ENCODE measurements around the gene CAMK2G.
"Not testable (repeated sequence)": the region's sequence is repeated elsewhere in the genome, so short reads cannot be mapped to it uniquely, and the experiment has no call there.

The CAMK2G gene

DNA sequence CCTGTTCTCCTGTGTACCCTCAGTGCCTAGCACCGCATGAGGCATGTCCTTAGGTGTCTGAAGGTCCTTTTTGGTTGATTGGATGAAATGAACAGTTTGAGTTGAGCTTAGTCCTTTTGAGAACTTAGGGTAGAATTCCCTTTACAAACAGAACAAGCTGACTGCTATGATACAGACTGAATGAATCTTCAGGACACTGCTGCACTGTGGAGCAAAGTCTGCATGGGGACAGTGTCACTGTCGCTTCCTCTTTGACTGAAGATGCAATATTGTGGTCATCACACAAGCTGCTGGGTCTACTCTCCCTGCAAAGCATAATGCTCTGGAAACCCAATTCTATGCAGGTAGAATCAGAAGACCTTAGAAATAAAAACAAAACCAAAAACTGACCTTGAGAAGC lies 28.0 kb upstream of the CAMK2G start:
- no peak for DNase-seq

DNA sequence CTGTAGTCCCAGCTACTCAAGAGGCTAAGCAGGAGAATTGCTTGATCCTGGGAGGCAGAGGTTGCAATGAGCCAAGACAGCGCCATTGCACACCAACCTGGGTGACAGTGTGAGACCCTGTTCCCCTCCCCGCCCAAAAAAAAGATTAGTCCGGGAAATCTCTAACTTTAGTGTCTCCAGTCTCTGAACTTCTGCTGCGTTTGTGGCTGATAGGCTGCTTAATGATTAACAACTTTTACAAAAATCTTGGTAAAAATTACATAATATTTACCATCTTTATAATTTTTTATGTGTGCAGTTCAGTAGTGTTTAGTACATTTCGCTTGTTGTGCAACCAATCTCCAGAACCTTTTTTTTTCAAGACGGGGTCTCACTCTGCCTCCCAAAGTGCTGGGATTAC lies 26.9 kb upstream of the CAMK2G start:
- no peak for DNase-seq

DNA sequence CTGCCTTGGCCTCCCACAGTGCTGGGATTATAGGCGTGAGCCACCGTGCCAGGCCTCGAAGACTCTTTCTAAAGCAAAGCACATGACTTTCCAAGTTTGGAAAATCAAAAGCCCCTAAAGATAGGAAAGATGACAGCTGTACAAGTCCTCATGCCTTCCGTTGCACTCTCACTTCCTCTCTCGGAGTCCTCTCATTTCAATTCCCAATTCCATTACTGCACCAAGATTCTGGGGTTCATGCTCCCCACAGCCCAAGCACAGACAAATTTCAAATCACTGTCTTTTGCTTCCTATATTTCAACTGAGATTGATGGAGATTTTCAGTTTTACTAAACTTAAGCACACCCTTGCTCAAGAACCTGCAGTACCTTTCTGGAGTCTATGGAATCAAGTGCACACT lies 25.7 kb upstream of the CAMK2G start:
- no peak for DNase-seq

DNA sequence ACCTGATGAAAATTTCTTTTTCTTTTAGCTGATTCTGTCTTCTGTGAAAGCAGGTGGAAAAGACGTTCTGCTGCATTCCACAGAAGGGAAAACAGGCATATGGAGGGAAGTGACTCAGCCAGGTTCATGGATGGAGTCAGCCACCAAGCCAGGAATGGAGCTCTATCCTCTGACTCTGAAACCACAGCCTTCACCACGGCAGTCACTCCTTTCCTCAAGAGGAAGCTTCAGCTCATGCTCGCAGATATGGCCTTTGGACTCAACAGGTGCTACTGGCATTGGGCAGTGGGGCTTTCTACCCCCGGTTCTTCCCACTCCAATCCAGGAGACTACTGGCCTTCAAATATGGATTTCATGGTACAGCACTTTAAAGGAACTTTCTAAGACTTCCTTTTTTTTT lies 25.1 kb upstream of the CAMK2G start:
- no peak for DNase-seq

DNA sequence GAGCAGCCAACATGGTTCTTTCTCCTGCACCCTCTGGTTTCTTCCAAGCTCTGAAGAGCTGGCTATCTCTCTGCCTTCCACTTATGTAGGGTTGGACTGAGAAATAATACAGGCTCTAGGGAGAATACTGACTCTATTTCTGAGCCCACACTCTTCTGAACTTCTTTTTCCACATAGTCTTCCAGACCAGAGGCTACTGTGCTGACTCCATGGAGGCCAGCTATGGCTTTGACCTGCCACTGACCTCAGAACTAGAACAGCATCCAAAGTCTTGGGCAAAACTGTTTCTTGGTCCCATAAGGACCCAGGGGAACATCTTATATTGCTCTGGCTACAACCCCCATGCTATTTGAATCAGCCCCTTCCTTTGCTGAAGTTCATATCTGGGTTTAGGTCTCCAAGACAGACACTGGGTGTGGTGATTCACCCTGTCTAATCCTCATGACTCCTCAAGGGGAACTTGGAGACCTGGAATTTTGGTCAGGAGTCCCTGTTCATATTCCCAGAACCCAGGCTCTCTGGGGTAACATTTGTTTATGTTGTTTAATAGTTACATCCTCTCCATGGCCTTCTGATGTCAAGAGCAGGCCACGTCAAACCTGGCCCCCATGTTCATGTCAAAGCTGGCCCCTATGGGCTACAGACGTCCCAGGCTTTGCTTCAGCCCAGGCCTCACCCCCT lies 24.5 kb upstream of the CAMK2G start:
- DNase-seq, result no peak

DNA sequence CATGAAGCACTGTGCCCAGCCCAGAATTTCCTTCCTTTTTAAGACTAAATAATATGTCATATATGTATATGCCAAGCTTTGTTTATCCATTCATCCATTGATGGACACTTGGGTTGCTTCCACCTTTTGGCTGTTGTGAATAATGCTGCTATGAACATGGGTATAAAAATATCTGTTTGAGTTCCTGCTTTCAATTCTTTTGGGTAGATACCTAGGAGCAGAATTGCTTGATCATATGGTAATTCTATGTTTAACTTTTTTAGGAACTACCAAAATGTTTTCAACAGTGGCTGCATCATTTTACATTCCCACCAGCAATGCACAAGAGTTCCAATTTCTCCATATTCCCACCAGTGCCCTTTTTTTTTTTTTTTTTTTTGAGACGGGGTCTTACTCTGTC lies 23.3 kb upstream of the CAMK2G start:
- DNase-seq, result no peak

DNA sequence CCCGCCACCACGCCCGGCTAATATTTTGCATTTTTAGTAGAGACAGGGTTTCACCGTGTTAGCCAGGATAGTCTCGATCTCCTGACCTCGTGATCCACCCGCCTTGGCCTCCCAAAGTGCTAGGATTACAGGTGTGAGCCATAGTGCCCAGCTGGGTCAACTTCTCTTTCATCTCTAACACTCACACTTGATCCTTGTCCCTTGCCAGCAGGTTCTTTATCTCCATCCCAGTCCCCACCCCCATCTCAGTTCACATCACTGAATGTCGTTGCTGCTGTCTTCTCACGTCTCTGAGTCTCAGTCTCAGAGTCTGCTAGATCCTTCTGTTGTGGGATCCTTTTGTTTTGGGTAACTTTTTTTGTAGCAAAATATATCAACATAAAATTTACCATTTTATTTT lies 21.0 kb upstream of the CAMK2G start:
- not testable (repeated sequence) for DNase-seq

DNA sequence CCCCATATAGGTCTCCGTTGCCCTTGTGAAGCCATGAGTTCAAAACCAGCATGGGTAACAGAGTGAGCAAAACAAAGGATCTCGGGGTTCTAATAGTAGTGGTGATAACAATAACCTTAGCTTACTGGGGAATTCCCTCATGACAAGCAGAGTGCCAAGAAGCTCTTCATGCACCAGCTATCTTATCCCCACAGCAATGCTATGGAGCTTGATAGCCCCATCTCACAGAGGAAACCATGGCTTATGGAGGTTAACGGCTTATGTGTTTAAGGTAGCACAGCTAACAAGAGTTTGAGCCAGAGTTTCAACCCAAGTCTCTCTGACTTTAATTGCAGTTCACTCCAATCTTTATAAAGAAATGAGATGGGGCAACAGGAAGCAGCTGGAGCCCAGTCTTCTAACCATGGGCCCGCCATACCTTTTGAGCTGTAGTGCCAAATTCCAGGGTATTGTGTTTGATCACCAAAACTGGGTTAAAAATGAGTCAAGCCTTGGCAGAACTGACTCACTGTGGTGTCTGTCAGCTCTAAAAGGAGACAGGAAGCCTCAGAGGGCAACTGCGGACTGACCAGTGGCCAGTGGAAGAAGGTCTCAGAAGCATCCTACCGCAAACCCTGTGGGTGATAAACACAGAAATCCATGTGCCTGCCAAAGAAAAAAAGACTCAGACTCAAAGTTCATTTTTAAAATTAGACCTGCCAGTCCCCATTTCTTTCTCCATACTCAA lies 20.1 kb upstream of the CAMK2G start:
- DNase-seq, result no peak

DNA sequence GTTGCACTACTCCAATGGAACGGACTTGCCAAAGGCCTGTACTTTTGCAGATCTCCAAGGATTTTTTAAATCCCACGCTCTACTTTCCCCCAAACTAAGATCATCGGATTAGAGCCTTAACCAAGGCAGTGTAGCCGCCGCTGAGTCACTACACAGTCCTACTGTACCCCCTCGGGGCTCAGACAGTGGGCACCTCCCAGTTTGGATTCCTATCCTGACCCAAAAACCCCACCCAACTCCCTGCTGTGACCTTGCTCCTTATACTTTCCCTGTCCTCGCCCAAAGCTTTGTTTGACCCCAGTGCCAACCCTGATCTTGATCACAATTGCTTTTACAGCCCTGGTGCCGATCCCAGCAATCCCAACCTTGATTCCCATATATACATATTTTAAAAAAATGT lies 19.1 kb upstream of the CAMK2G start:
- no peak for DNase-seq

DNA sequence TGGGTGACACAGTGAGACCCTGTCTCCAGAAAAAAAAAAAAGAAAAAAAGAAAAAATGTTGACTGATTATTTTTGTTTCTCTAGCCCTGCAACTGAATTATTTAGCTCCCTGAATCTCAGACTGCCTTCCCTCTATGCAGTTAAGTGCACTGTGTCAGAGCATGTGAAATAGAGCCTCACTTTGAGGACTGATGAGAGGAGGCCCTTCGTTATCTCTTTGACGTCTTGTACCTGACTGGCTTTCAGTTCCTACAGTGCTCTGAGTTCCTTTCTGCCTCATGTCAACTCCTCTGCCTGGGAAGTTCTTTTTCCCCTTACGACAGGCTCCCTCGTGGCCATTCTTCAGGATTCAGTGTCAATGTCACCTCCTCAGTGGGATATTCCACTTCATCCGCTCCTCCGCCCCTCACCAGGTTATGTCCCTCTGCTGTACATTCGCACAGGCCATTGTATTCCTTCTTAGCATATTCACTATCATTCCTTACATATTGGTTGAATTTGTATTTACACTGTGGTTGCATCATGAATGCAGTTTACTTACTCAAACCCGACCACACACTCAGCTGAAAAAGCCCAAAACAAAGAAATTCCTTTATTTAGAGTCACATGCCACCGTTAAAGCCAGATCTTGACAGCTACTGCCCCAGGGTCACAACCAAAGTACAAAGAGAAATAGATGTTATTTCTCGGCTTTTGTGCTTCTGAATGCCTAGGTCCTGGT lies 18.1 kb upstream of the CAMK2G start:
- no peak for DNase-seq

DNA sequence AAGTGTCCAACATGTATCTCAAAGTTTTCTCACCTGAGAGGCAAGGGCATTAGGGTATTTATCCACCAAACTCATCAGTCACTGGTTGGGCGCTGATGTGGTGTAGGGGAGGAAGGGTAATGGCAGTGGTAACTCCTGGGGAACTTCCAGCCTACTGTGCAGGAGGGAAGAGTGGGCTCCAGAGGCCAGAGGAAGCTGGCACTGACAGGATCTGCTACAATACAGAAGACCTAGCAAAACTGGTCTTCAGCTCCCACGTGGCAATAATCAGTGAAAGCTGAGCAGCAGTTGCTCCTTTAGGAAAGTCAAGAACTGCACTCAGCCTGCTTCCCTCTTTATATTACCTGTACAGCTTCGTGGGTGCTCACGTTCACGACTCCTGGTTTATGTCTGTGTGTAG lies 17.2 kb upstream of the CAMK2G start:
- no peak for DNase-seq

DNA sequence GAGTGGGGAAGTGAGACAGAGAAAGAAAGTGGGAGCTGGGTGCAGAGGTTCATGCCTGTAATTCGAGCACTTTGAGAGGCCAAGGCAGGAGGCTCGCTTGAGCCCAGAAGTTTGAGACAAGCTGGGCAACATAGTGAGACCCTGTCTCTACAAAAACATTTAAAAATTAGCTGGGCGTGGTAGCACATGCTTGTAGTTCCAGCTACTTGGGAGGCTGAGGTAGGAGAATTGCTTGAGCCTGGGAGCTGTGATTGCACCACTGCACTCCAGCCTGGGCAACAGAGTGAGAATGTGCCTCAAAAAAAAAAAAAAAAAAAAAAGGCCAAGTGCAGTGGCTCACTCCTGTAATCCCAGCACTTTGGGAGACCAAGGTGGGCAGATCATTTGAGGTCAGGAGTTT lies 16.5 kb upstream of the CAMK2G start:
- not testable (repeated sequence) for DNase-seq

DNA sequence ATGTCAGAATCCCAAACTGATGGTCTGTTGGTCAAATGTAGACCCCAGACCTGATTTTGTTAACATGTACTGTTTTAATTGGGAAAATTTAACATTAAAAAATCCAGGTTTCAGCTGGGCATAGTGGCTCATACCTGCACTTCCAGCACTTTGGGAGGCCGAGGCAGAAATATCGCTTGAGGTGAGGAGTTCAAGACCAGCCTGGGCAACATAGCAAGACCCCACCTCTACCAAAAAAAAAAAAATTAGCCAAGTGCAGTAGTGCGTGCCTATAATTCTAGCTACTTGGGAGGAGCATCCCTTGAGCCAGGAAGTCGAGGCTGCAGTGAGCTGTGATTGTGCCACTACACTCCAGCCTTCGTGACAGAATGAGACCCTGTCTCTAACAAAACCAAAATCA lies 15.9 kb upstream of the CAMK2G start:
- DNase-seq, result no peak

DNA sequence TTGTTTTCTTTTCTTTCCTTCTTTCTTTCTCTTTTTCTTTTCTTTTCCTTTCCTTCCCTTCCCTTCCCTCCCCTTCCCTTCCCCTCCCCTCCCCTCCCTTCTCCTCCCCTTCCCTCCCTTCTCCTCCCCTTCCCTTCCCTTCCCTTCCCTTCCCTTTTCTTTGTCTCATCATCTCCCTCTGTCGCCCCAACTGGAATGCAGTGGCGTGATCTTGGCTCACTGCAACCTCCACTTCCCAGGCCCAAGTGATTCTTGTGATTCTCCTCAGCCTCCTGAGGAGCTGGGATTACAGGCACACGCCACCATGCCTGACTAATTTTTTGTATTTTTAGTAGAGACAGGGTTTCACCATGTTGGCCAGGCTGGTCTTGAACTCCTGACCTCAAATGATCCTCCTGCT lies 15.1 kb upstream of the CAMK2G start:
- not testable (repeated sequence) for DNase-seq

DNA sequence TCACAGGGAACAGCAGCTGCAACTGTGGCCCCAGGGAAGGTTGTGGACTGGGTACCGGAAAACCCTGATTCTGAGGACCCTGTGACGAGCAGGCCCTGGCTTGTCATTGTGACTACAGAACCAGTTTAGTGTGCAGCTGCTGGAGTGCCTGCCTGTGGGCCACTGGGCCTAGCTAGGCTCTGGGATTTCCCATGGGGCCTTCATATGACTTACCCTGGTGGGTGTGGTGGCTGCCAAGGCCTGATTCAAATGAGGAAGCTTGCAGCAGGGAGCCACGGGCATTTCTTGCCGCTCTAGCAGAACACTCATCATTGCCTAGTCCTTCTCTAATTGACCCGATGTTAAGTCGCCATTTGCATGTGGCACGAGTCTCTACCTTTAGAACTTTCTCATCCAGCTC lies 14.7 kb upstream of the CAMK2G start:
- DNase-seq, result no peak

DNA sequence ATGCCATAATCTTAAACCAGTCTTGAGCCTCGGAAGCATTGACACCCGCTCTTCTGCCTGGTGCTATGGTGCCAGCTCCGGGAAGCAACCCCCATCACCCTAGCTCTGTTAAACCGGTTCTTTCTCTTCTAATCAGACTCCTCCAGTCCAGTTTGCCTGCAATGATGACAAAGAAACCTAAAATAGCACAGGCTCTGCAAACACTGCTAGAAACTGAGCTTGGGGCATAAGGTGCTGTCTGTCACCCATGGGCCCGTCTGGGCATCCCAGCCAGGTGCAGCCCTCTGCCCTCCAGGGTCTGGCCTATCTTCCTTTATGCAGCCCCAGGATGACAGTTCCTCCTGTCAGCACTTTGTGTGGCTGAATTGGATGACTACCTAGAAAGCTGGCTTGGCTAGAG lies 14.2 kb upstream of the CAMK2G start:
- no peak for DNase-seq

DNA sequence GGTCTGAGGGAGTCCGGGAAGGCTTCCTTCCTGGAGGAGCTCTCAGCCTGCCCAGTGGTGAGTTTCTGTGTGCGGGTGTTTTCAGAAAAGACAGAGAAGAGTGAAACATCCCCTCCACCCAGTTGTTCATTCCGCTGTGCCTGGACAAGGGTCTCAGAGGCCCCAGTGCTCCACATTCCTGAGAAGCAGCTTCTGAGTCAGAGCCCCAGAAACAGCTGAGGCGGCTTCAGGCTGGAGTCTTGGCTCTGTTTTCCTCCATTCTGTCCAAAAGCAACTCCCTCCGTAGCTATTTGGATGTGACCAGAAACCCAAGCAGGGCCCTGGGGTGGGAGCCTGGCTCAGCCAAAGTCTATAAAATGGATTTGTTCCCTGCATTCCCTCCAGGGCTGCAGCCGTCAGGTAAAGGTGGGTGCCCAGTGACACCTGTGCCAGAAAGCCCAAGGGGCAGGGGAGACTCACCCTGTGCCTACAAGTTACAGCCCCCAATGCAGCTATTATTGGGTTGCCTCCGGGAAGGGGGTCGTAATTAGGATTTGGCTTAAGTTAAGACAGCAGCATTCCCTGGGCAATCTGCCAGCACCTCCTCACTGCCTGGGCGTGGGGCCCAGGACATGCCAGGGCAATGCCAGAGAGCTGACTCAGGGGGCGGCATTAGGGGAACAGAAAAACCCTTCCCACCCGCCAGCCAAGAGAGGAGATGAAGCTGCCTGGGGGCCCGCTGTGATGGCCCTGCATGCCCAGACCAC lies 13.1 kb upstream of the CAMK2G start:
- DNase-seq, result no peak

DNA sequence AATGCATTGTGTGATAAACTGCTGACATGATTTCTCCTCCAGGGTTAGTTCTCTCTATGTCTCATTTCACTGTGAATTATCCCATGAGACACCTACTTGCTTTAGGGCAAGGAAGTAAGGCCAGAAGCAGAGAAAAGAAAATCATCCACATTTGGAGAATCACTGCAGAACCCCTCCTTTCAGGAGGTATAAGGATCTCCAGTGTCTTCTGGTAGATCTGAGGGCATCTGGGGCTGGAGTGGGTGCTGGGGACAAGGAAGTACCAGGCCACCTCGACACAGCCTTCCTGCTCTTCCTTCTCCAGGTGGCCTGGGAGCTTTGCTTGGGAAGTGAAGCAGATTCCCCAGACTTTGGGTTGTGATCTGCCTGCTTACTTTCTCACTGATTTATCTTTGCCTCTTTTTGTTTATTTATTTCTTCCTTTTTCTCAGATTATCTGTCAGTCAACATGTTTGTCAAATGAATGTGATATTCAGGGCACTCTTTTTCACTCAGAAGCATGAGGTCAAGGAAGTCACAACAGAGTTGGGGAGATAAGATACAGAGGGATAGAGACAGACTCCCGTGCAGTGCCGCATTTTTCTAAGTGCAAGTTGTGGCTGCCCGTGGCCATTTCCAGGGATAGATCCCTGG lies 12.4 kb upstream of the CAMK2G start:
- DNase-seq, result no peak

DNA sequence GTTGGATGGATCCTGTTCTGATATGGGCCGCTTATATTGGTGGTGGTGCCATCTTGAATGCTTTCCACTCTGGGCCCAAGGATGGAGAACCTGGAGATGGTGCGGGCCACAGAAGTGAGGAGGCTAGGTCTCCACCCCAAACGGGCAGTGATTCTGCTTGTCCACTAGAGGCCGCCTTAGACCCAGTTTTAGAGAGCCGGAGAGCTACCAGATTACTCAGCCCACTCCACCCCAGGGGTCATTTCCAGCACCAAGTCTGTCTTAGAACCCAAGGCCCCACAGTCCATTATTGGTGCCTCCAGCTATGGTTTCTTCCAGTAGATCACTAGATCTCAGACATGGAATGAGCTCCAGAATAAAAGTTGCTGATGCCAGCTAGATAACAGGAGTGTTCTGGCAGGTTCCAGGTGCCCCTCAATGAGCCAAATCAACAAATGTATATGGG lies 11.8 kb upstream of the CAMK2G start:
- DNase-seq, result peak; percentile 55

DNA sequence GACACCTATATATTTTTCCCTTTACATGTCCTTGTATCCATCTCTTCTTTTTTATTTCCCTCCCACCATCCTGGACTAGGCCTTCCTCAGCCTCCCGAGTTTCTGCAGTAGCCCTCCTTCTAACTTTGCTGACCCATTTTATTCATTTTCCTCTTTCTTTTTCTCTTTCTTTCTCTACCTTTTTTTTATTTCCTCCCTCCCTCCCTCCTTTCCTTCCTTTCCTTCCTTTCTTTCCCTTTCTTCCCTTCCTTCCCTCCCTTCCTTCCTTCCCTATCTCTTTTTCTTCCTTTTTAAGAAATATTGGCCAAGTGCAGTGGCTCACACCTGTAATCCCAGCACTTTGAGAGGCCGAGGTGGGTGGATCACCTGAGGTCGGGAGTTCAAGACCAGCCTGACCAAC lies 9.7 kb upstream of the CAMK2G start:
- DNase-seq, result no peak

DNA sequence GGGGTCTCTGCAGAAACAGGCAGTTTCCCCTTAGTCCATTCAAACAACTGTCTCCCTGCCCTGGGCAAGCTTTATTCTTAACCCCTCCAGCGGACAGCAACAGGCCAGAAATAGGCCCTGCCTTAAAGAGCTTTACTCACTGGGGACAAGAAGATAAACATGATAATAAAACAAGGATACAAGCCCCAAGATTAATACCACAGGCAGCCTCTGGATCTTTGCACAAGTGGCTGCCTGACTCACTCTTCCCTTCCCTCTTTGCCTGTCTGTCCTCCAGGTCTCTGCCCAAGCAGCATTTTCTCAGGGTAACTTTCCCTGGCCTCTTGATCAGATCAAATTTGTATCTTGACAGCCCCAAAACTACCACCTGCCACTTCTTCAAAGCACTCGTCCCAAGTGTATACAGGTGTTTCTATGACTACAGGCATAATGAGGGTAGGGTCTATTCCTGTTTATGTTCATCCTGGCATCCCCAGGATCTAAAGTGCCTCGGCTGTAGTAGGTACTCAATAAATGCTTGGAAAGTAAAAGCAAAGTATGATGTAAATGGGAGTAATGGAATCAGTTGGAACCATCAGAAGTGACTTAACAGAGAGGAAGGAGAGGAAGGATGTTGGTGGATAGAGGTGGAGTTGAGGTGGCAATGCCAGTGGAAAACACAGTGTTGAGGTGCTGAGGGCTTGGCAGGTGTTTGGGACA lies 7.0 kb upstream of the CAMK2G start:
- DNase-seq, result no peak
